ENCODE measurements around the gene SYNPO2. TPM values are rescaled to one million over a fixed set of nuclear protein-coding genes. Genes with fewer than 3 reads are reported as not detected.

Gene SYNPO2
- total RNA-seq, 1 donor from 2014 or later = 0.26 TPM

DNA sequence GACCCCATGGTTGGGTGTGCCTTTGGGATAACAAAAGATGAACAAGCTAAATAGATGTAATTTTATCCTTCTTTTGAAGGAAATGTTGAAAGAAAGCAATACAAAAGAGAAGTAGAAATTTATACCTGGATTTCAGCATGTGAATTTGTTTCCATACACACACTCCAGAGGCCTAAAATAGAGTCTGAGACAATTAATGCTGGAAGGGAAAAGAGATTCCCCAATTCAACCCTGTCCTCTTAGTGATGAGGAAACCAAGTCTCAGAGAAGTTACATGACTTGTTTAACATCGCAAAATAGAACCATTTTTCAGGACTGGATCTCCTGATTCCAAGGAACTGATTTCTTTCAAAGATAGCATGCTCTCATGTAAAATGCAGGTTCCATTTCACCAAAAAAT, 209.7 kb downstream of the SYNPO2 start:
- no peak for DNase-seq (ENCODE audit: low spot score)
- Mint-ChIP-seq H3K4me1 (ENCODE audit: low read depth) (no peaks in the 10 kb centered on the region), H3K36me3 (ENCODE audit: low read depth) (no peaks in the 10 kb centered on the region), H3K4me3 (no peak overlapping the region), H3K9me3 (no peaks in the 10 kb centered on the region), H3K27ac (no peak overlapping the region), H3K27me3 (ENCODE audit: insufficient read depth) (peaks cover 6% of the 10 kb centered on the region)
- intact Hi-C loops (cut with micrococcal nuclease) = no loop called here

DNA sequence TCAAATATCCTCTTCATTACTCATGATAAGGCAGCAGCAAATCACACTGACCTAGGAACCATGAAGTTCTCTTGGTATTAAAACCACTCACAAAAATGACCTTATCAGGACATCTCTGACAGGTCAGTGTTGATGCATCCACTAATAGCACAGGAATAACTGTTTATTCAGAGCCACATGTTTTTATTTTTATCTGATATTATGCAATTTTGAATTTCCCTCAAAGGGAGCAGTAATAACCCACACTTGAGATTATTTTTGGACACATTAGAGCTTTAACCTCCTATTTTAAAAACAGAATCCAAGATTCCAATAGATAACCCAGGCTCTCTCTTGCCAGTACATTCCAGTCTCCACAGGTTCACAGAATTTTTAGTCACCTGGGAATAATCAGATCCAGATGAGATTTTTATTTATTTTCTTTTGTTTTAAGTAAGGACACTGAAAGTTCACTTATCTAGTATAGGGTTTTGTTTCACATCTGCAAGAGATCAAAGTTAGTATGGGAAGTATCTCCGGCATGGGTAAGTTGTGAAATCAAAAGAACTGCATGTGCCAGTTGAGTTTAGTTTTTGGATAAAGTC, 210.7 kb downstream of the SYNPO2 start:
- intact Hi-C loops (cut with micrococcal nuclease) = no loop called here
- Mint-ChIP-seq H3K9me3 (no peaks in the 10 kb centered on the region), H3K4me1 (ENCODE audit: low read depth) (no peaks in the 10 kb centered on the region), H3K27ac (no peak overlapping the region), H3K4me3 (no peak overlapping the region), H3K27me3 (ENCODE audit: insufficient read depth) (peaks cover 6% of the 10 kb centered on the region), H3K36me3 (ENCODE audit: low read depth) (no peaks in the 10 kb centered on the region)
- no peak for DNase-seq (ENCODE audit: low spot score)

DNA sequence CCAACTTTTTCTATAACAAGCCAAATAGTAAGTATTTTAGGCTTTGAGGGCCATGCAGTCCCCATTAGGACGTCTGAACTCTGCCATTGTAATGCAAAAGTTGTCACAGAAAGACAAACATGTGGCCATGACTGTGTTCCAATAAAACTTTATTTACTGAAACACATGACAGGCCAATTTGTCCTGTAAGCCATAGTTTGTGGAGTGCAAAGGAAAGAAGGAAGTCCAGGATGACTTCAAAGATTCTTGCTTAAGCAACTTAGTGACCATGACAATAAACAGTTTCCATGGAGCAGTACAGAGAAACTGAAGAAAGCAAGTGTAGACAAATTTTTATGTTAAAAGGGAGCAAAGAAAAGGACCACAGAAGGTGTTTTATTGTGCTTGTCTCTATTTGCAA, 212.0 kb downstream of the SYNPO2 start:
- Mint-ChIP-seq H3K27ac (no peak overlapping the region), H3K27me3 (ENCODE audit: insufficient read depth) (peaks cover 3% of the 10 kb centered on the region), H3K9me3 (no peaks in the 10 kb centered on the region), H3K36me3 (ENCODE audit: low read depth) (no peaks in the 10 kb centered on the region), H3K4me1 (ENCODE audit: low read depth) (no peaks in the 10 kb centered on the region), H3K4me3 (no peak overlapping the region)
- intact Hi-C loops (cut with micrococcal nuclease) = no loop called here
- DNase-seq (ENCODE audit: low spot score) = no peak

DNA sequence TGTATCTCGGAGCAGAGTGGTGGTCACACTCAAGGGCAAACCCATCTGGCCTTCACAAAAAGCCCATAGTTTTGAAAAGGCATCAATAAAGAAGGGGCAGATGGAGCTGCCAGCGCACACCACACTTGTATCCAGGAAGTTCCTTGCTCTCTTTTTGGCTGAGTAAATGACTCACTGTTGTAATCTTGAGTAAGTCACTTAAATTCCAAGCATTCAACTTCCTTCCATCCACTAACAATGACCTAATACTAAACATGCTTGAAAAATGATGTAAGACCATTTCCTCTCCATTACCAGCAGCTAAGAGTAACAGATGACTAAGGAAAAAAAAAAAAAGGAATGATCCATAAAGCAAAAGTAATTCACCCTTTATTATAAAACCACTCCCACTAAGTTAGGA, 214.6 kb downstream of the SYNPO2 start:
- H3K4me3 Mint-ChIP-seq = no peak overlapping the region
- H3K9me3 Mint-ChIP-seq = no peaks in the 10 kb centered on the region
- peaks cover 2% of the 10 kb centered on the region for H3K27me3 Mint-ChIP-seq (ENCODE audit: insufficient read depth)
- no peak overlapping the region for H3K27ac Mint-ChIP-seq
- intact Hi-C loops (cut with micrococcal nuclease) = no loop called here
- DNase-seq (ENCODE audit: low spot score) = no peak
- H3K36me3 Mint-ChIP-seq (ENCODE audit: low read depth) = no peaks in the 10 kb centered on the region
- no peaks in the 10 kb centered on the region for H3K4me1 Mint-ChIP-seq (ENCODE audit: low read depth)

DNA sequence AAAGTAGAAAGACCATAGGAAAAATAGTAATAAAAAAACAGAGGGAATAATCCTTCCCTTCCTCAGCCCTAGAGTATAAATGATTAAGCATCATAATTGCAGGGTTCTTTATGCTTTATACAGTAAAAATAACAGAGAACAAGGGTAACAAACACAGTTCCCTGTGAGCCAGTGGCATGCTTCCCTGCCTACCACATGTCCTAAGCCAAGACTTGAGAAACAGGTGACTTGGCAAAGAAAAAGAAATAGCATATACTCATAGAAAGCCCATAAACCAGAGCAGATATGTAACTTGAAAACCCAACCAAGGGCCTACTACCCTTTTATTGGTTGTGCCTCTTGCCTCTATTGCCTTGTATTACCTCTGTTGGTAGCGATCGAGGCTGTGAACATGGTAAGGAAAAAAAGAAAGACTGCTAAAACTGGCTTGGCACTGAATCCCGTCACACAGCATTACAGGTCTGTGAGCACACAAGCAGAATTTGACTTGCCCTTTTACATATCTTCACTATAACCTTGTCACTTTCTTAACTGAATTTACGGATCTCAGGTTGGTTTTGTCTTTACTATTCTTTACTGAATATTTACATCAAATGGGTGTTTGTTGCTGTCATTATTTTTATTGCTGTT, 216.1 kb downstream of the SYNPO2 start:
- Mint-ChIP-seq H3K4me3 (no peak overlapping the region), H3K27ac (no peak overlapping the region), H3K9me3 (no peaks in the 10 kb centered on the region), H3K27me3 (ENCODE audit: insufficient read depth) (peaks cover 2% of the 10 kb centered on the region), H3K4me1 (ENCODE audit: low read depth) (no peaks in the 10 kb centered on the region), H3K36me3 (ENCODE audit: low read depth) (no peaks in the 10 kb centered on the region)
- intact Hi-C loops (cut with micrococcal nuclease) = no loop called here
- DNase-seq (ENCODE audit: low spot score) = no peak

DNA sequence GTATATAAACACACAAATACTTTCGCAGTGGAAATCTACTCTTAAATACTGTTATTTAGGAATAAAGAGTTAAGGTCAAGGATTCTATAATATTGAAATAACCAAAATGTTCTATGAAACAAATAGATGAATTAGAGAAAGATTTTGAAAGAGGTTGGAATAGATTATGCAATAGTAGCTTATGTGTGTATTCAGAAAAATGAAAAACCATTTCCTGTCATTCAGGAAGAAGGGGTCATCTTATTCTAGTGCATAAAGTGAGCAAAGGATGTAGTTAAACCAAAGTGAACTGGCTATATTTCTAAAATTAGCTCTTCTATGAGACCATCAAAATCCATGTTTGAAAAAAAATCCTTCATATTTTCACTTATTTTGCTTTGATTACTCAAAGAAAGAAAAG, 217.0 kb downstream of the SYNPO2 start:
- intact Hi-C loops (cut with micrococcal nuclease) = no loop called here
- no peaks in the 10 kb centered on the region for H3K4me1 Mint-ChIP-seq (ENCODE audit: low read depth)
- no peaks in the 10 kb centered on the region for H3K9me3 Mint-ChIP-seq
- H3K36me3 Mint-ChIP-seq (ENCODE audit: low read depth) = no peaks in the 10 kb centered on the region
- no peak overlapping the region for H3K27ac Mint-ChIP-seq
- H3K27me3 Mint-ChIP-seq (ENCODE audit: insufficient read depth) = peaks cover 2% of the 10 kb centered on the region
- no peak for DNase-seq (ENCODE audit: low spot score)
- no peak overlapping the region for H3K4me3 Mint-ChIP-seq

DNA sequence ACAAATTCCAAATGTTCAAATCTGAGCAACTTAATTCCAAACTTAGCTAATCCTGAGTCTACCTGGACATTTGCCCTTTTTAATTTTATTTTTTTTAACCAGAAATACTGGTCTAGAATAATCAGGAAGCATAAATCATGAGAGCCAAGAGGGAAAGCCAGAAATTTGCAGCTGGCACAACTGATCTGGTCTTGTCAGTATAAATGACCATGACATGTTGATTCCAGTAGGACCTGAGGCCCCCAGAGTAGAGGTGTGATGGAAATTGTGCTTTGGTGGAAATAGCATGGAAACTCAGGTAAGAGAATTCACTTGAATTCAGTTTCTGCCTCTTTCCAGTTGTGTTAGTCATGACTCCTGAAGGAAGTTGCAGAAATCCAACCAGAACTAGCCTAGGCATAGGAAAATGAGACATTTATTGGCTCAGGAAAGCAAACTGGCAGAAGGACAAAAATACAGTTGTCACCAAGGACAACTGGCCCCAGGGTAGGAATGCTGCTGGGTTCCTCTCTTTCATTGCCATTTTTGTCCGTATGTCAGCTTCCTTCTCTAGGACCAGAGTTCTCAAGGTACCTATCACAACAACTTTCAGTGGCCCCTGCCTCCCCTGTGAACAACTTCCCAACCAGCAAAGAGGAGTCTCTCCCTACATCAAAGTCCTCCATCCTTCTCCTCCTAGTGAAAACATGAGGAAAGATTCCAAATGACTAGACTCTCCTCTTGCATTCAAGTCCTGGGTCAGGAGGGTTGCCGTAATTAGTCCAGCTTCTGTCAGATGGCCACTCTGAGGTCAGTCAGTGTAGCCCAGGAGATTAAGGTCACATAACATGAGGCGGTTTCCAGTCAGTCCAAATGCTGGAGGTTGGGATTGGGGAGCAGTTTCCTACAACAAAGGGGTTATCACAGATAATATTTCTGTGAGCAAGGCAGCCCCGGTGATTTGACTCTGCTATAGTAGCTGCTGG, 217.7 kb downstream of the SYNPO2 start:
- Mint-ChIP-seq H3K4me3 (no peak overlapping the region), H3K36me3 (ENCODE audit: low read depth) (no peaks in the 10 kb centered on the region), H3K9me3 (no peaks in the 10 kb centered on the region), H3K27me3 (ENCODE audit: insufficient read depth) (peaks cover 3% of the 10 kb centered on the region), H3K4me1 (ENCODE audit: low read depth) (no peaks in the 10 kb centered on the region), H3K27ac (no peak overlapping the region)
- no peak for DNase-seq (ENCODE audit: low spot score)
- intact Hi-C loops (cut with micrococcal nuclease) = no loop called here

DNA sequence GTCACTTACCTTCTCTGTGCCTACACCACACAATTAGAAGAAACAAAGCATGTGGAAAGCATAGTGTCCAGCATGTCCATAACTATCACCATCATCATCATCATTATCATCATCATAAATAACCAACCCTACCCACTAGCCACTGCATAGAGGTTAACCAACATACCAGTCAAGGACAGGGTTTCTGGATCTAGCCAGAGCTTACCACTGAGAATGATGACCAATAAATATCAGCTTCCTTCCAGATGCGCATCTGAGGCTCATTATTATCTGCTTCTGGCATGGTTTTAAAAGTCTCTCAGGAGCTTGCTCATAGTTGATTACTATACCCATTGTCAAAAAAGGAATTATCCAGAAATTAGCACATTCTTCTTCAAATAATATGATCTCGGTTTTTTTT, 221.5 kb downstream of the SYNPO2 start:
- no peak for DNase-seq (ENCODE audit: low spot score)
- Mint-ChIP-seq H3K4me1 (ENCODE audit: low read depth) (peaks cover 6% of the 10 kb centered on the region), H3K9me3 (no peaks in the 10 kb centered on the region), H3K27ac (no peak overlapping the region), H3K27me3 (ENCODE audit: insufficient read depth) (peaks cover 1% of the 10 kb centered on the region), H3K36me3 (ENCODE audit: low read depth) (no peaks in the 10 kb centered on the region), H3K4me3 (no peak overlapping the region)
- intact Hi-C loops (cut with micrococcal nuclease) = no loop called here

Other genes with a start within 250 kb of the SYNPO2 start
- gene METTL14, start 203.5 kb upstream of the SYNPO2 start, total RNA-seq = 44.6 and 48.3 TPM in 2 replicates
- gene SEC24D, start 52.7 kb upstream of the SYNPO2 start, total RNA-seq = 50.0 and 55.2 TPM in 2 replicates
- gene MYOZ2, start 247.0 kb downstream of the SYNPO2 start, total RNA-seq = not detected in 2 replicates